HUES6 (cell line): ENCODE results near the gene PDXP.
A peak's percentile ranks its signal among the peaks of the same experiment; 100 is the strongest.

Source experiments
- H3K27ac ChIP-seq: 2 replicates; pipeline ENCODE4 v1.7.0; 2013; ENCODE audit warnings: low read depth, mild to moderate bottlenecking, low read length, inconsistent platforms
- H3K27me3 ChIP-seq: 2 replicates; pipeline ENCODE4 v1.6.1; 2013; ENCODE audit warnings: low read length; ENCODE audit not compliant: control insufficient read depth, insufficient read depth
- H3K36me3 ChIP-seq: 2 replicates; pipeline ENCODE4 v1.6.1; 2013; ENCODE audit warnings: low read length; ENCODE audit not compliant: control insufficient read depth, insufficient read depth
- H3K4me1 ChIP-seq: 2 replicates; pipeline ENCODE4 v1.6.1; 2013; ENCODE audit warnings: low read length; ENCODE audit not compliant: control insufficient read depth, insufficient read depth
- H3K4me3 ChIP-seq: 2 replicates; pipeline ENCODE4 v1.5.1; 2013; ENCODE audit warnings: low read depth, low read length
- H3K9ac ChIP-seq: one replicate; pipeline ENCODE4 v1.6.1; 2013; ENCODE audit warnings: mild to moderate bottlenecking, low read length
- H3K9me3 ChIP-seq: 2 replicates; pipeline ENCODE4 v1.6.1; 2013; ENCODE audit warnings: low read depth, low read length; ENCODE audit not compliant: control insufficient read depth, insufficient read depth

The PDXP gene

GRCh38 chr22:37629928-37630327 is 28.6 kb upstream of the PDXP start:
- Histone ChIP-seq H3K27ac (no peak overlapping the region), H3K27me3 (no peaks in the 10 kb centered on the region), H3K36me3 (peaks cover 62% of the 10 kb centered on the region), H3K9ac (no peak overlapping the region), H3K4me1 (peaks cover 24% of the 10 kb centered on the region), H3K9me3 (no peaks in the 10 kb centered on the region), H3K4me3 (no peak overlapping the region)

GRCh38 chr22:37630839-37631435 is 27.6 kb upstream of the PDXP start:
- no peak overlapping the region for H3K27ac ChIP-seq
- no peaks in the 10 kb centered on the region for H3K9me3 ChIP-seq
- peaks cover 24% of the 10 kb centered on the region for H3K4me1 ChIP-seq
- no peaks in the 10 kb centered on the region for H3K27me3 ChIP-seq
- no peak overlapping the region for H3K4me3 ChIP-seq
- peaks cover 52% of the 10 kb centered on the region for H3K36me3 ChIP-seq
- no peak overlapping the region for H3K9ac ChIP-seq

DNA sequence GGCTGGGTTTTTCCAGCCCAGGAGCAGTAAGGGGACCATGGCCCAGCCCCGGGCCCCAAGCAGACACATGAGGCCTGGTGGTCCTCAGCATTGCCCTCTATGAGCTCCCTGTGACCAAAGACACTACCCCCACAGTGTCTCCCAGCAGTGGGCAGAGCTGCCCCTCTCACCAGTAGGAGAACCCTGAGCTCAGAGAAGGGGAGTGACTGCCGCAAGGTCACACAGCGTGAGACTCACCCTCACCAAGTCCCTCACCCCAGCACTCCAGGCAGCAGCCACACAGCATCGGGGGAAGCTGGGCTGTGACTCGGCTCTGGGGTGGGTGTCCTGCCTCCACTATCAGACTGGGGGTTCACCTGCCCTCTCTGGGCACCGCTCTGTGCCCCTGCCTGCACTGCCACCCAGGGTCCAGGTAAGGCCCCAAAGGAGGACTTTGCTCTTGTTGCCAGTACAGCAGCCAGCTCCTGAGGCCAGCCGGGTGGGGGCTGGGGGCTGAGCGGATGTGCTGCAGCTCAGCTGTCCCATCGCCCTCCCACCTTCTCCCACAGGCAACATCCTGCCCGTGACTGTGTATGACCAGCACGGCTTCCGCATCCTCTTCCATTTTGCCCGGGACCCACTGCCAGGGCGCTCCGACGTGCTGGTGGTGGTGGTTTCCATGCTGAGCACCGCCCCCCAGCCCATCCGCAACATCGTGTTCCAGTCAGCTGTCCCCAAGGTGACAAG is 26.9 kb upstream of the PDXP start:
- Histone ChIP-seq H3K27me3 (no peaks in the 10 kb centered on the region), H3K27ac (no peak overlapping the region), H3K9ac (no peak overlapping the region), H3K36me3 (peaks cover 47% of the 10 kb centered on the region), H3K4me3 (no peak overlapping the region), H3K4me1 (peaks cover 28% of the 10 kb centered on the region), H3K9me3 (no peaks in the 10 kb centered on the region)

GRCh38 chr22:37632174-37633088 is 26.1 kb upstream of the PDXP start:
- H3K27ac ChIP-seq: peak overlapping the region; percentile 77; the same call in 1 of the 2 replicates
- peak overlapping the region; percentile 37 for H3K9ac ChIP-seq
- no peak overlapping the region for H3K4me3 ChIP-seq

DNA sequence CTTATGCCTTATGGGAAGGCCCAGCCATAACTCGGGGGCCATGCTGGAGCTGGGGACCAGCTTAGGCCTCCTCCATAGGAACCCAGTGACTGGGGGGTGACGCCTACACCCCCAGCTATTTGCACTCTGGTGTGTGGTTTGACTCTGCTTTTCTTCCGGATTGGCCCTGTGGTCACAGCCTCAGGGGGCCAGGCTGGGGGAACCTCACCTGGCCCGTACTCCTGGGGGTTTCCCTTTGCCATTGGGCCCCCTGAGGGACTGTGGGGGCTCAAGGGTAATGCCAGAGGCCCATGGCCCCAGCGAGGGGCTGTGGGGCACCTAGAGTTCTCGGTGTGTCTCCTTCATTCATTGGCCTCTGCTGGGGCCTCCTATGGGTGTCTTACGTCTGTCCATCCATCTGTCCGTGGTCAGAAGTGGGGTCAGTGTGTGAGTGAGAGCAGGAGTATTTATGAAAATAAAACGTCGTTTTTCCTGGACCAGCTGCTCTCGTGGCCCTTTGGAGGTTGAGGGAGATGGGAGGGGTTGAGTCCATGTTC is 25.4 kb upstream of the PDXP start:
- Histone ChIP-seq H3K4me3 (no peak overlapping the region), H3K9me3 (no peaks in the 10 kb centered on the region), H3K4me1 (peaks cover 33% of the 10 kb centered on the region), H3K9ac (peak overlapping the region; percentile 37), H3K36me3 (peaks cover 35% of the 10 kb centered on the region), H3K27me3 (no peaks in the 10 kb centered on the region), H3K27ac (peak overlapping the region; percentile 77; the same call in 1 of the 2 replicates)

More at GRCh38 chr22:37632174-37633088, 26.1 kb upstream of the PDXP start:
- H3K36me3 ChIP-seq: peaks cover 39% of the 10 kb centered on the region
- H3K9me3 ChIP-seq: no peaks in the 10 kb centered on the region
- H3K4me1 ChIP-seq: peaks cover 28% of the 10 kb centered on the region
- H3K27me3 ChIP-seq: no peaks in the 10 kb centered on the region

DNA sequence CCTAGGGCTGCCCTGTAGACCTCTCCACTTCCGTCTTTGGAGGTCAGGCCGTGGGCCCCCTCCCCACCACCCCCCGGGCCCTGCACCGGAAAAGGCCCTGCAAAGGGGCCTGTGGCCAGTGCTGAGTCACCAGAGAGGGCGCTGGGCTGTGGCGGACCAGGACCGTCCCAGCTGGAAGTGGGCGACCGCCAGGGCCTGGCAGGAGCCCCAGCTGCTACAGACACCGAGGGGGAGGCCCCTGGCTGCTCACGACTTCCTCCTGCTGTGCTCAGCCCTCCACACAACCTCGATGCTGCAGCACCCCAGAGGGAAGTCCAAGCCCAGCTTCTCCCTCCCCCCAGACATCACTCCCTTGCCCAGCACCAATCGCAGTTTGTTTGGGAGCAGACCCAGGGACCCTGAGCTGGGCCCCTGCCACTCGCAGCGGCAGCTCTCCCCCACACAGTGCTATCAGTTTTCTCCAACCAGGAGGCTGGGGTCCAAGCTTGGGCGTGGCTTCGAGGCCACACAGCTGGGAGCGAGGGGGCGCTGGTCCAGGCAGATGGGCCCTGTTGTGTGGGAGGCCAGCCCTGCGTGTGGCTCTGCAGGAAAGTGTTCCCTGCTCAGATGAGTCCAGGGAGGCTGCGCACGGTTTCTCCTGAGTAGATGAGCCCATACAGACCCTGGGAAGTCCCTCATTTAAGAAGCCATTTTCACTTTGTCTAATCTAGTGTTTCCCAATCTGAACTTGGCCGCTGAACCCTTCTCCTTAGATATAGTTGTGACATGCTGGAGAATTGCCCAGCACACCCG is 24.7 kb upstream of the PDXP start:
- peaks cover 28% of the 10 kb centered on the region for H3K36me3 ChIP-seq
- H3K4me1 ChIP-seq: peaks cover 40% of the 10 kb centered on the region
- H3K27me3 ChIP-seq: no peaks in the 10 kb centered on the region
- peak overlapping the region; percentile 72 for H3K9ac ChIP-seq
- H3K27ac ChIP-seq: peak overlapping the region; percentile 77; the same call in 1 of the 2 replicates
- no peaks in the 10 kb centered on the region for H3K9me3 ChIP-seq
- peak overlapping the region; percentile 41 for H3K4me3 ChIP-seq

GRCh38 chr22:37634417-37634924 is 24.1 kb upstream of the PDXP start:
- H3K27ac ChIP-seq: peak overlapping the region; percentile 77; the same call in 1 of the 2 replicates
- H3K27me3 ChIP-seq: no peaks in the 10 kb centered on the region
- no peaks in the 10 kb centered on the region for H3K9me3 ChIP-seq
- peaks cover 22% of the 10 kb centered on the region for H3K36me3 ChIP-seq
- 0 out of 2 replicates have a peak overlapping the region, but pooled peaks have one; percentile 41 for H3K4me3 ChIP-seq
- peak overlapping the region; percentile 72 for H3K9ac ChIP-seq
- peaks cover 44% of the 10 kb centered on the region for H3K4me1 ChIP-seq

GRCh38 chr22:37635157-37635556 is 23.4 kb upstream of the PDXP start:
- Histone ChIP-seq H3K9ac (no peak overlapping the region), H3K4me3 (no peak overlapping the region), H3K9me3 (no peaks in the 10 kb centered on the region), H3K36me3 (peaks cover 21% of the 10 kb centered on the region), H3K4me1 (peaks cover 44% of the 10 kb centered on the region), H3K27ac (no peak overlapping the region), H3K27me3 (no peaks in the 10 kb centered on the region)

GRCh38 chr22:37636186-37636948 is 22.2 kb upstream of the PDXP start:
- Histone ChIP-seq H3K36me3 (peaks cover 14% of the 10 kb centered on the region), H3K4me1 (peaks cover 50% of the 10 kb centered on the region), H3K27ac (no peak overlapping the region), H3K27me3 (no peaks in the 10 kb centered on the region), H3K9ac (no peak overlapping the region), H3K4me3 (no peak overlapping the region), H3K9me3 (no peaks in the 10 kb centered on the region)
